RWPE2 (cell line): ENCODE data around the gene VWA3B.

Experiments
- ATAC-seq: fragments of 200-7000 bp; cut with Tn5 transposase; 3 replicates; pipeline ENCODE4 v1.9.1; 2021; ENCODE audit warnings: low read depth
- DNase-seq: peaks from one replicate; pipeline ENCODE4 v3.0.0-alpha.2; 2020; ENCODE audit warnings: low spot score
- H3K27ac ChIP-seq: fragments of 450-650 bp; 2 replicates; pipeline ENCODE4 v1.5.1; 2017; ENCODE audit warnings: mild to moderate bottlenecking; ENCODE audit not compliant: poor library complexity, severe bottlenecking
- H3K27me3 ChIP-seq: fragments of 250-450 bp; sonication (Bioruptor Pico); 2 replicates; pipeline ENCODE4 v1.5.1; 2021; ENCODE audit warnings: mild to moderate bottlenecking, moderate library complexity; ENCODE audit not compliant: insufficient read depth, poor library complexity, severe bottlenecking
- H3K36me3 ChIP-seq: fragments of 250-450 bp; sonication (Bioruptor Pico); 2 replicates; pipeline ENCODE4 v1.5.1; 2020; ENCODE audit warnings: low read depth, mild to moderate bottlenecking, moderate library complexity
- H3K4me1 ChIP-seq: fragments of 250-450 bp; sonication (Bioruptor Pico); 2 replicates; pipeline ENCODE4 v1.5.1; 2021; ENCODE audit warnings: mild to moderate bottlenecking, moderate library complexity; ENCODE audit not compliant: insufficient read depth, poor library complexity, severe bottlenecking
- H3K4me3 ChIP-seq: fragments of 250-450 bp; sonication (Bioruptor Pico); 2 replicates; pipeline ENCODE4 v1.5.1; 2021; ENCODE audit warnings: mild to moderate bottlenecking, moderate library complexity; ENCODE audit not compliant: severe bottlenecking
- H3K9me3 ChIP-seq: fragments of 250-450 bp; sonication (Bioruptor Pico); 2 replicates; pipeline ENCODE4 v1.5.1; 2021; ENCODE audit warnings: mild to moderate bottlenecking, moderate library complexity; ENCODE audit not compliant: severe bottlenecking
- TF ChIP-seq, protein P1 (sequence below): fragments of 450-650 bp; IDR thresholded peaks from one replicate; pipeline ENCODE4 v1.5.1; 2017; ENCODE audit warnings: mild to moderate bottlenecking, moderate library complexity; ENCODE audit not compliant: poor library complexity, severe bottlenecking

The VWA3B gene

DNA sequence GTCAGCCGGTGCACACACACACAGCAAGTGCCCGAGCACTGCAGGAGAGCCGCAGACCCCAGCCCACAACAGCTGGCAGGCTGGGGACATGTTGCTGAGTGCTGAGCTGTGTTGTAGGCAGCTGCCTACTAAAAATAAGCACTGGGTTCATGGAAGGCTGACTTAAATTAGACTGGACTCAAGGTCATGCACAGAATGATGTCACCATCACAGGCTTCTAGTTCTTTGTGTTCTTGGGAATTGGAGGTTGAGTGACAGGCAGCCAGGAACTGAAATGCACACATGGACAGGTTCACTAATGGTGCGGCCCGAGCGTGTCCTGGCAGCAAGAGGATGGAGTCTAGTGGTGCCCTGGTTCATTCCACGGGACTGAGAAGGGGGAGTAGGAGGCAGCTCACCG, 71.3 kb downstream of the VWA3B start:
- no peaks in the 10 kb centered on the region for H3K9me3 ChIP-seq
- H3K27me3 ChIP-seq = no peaks in the 10 kb centered on the region
- no peak for DNase-seq
- peaks cover 20% of the 10 kb centered on the region for H3K4me1 ChIP-seq
- no peak overlapping the region for H3K4me3 ChIP-seq
- no peaks in the 10 kb centered on the region for H3K36me3 ChIP-seq
- H3K27ac ChIP-seq = no peak overlapping the region
- ATAC-seq = no peak
- TF ChIP-seq, protein P1, sequence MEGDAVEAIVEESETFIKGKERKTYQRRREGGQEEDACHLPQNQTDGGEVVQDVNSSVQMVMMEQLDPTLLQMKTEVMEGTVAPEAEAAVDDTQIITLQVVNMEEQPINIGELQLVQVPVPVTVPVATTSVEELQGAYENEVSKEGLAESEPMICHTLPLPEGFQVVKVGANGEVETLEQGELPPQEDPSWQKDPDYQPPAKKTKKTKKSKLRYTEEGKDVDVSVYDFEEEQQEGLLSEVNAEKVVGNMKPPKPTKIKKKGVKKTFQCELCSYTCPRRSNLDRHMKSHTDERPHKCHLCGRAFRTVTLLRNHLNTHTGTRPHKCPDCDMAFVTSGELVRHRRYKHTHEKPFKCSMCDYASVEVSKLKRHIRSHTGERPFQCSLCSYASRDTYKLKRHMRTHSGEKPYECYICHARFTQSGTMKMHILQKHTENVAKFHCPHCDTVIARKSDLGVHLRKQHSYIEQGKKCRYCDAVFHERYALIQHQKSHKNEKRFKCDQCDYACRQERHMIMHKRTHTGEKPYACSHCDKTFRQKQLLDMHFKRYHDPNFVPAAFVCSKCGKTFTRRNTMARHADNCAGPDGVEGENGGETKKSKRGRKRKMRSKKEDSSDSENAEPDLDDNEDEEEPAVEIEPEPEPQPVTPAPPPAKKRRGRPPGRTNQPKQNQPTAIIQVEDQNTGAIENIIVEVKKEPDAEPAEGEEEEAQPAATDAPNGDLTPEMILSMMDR = no peak

DNA sequence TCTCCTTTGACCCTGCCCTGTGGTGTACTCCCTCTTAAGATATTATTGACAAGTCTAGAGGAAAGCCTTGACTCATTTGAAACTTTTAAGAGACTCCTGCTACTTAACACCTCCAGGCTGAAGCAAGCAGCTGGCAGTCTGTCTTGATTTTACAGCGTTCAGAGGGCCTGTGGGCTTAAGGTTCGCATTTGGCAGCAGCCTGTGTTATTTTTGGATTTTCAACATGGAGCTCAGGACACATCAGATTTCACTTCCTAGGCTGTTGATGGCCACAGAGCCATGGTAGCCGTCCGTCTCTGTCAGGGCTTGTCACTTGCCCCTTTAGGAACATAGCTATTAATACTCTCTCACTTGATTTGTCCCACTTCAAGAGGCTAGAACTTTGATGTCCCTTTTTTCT, 73.6 kb downstream of the VWA3B start:
- no peaks in the 10 kb centered on the region for H3K36me3 ChIP-seq
- ATAC-seq = no peak
- H3K27me3 ChIP-seq = no peaks in the 10 kb centered on the region
- peaks cover 19% of the 10 kb centered on the region for H3K4me1 ChIP-seq
- TF ChIP-seq, protein P1 = no peak
- H3K9me3 ChIP-seq = no peaks in the 10 kb centered on the region
- DNase-seq = no peak
- H3K4me3 ChIP-seq = no peak overlapping the region
- H3K27ac ChIP-seq = no peak overlapping the region

DNA sequence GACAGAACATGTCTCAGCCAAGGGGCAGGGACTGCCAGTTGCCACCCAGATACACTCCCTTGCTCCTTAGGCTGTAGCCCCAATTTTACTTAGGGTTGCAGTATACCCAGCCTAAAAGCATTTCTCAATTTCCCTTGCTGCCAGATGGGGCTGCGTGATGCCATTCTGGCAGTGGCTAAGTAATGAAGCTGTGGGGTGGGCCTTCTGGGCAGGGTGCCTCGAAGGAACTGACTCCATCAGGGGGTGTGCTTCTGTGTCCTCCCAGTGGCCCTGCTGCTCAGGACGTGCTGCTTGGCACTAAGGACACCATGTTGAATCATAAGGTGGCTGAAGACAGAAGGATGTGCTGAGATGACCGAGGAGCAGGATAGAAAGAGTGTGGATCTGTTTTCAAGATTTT, 74.2 kb downstream of the VWA3B start:
- Histone ChIP-seq H3K27ac (no peak overlapping the region), H3K36me3 (no peaks in the 10 kb centered on the region), H3K4me1 (peaks cover 13% of the 10 kb centered on the region), H3K9me3 (no peaks in the 10 kb centered on the region), H3K27me3 (no peaks in the 10 kb centered on the region), H3K4me3 (no peak overlapping the region)
- ATAC-seq = no peak
- TF ChIP-seq, protein P1 = no peak
- DNase-seq = no peak

DNA sequence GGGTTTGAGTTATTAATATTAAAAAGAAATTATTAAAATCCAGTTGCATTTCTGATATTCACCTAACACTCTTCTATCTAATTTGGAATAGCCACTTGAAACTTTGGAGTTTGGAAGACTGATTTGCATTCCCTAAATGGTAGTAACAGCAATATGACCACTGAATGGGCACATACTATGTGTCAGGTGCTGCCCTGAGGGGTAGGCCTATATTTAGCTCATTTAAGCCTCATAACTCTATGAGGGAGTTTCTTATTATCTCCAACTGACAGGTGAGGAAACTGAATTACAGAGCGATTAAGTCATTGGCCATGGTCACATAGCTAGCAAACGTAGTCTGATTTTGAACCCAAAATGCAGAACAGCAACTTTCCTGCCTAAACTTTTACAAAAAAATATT, 77.3 kb downstream of the VWA3B start:
- Histone ChIP-seq H3K27me3 (no peaks in the 10 kb centered on the region), H3K9me3 (no peaks in the 10 kb centered on the region), H3K36me3 (no peaks in the 10 kb centered on the region), H3K4me1 (peaks cover 12% of the 10 kb centered on the region), H3K27ac (no peak overlapping the region), H3K4me3 (no peak overlapping the region)
- ATAC-seq (0 out of 3 replicates have a peak, but pooled peaks have one; percentile 22), DNase-seq (no peak)
- TF ChIP-seq, protein P1 = no peak

DNA sequence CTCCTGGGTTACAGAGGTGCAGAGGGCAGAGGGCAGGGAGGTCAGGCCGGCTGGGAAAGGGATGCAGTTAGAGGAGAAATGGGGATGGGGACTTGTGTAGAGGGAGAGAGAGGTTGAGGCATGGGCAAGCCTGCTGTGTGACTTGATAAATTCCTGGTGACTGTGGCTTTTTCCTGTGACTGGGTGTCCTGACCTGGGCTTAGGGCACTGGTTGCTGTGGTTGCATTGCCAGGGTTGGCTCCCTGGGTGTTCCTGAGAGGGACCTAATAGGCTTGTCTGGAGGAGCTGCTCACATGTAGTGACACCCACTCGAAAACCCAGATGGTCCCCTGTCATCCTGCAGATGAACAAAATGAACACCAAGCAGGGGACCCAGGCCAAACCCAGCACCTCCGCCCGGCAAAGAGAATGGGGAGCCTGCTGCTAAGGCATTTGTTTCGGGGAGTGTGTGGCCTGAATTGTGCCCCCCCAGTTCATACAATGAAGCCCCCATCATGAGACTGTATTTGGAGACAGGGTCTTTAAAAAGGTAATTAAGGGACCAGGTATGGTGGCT, 78.6 kb downstream of the VWA3B start:
- Histone ChIP-seq H3K4me3 (no peak overlapping the region), H3K27ac (no peak overlapping the region), H3K4me1 (peaks cover 12% of the 10 kb centered on the region), H3K27me3 (no peaks in the 10 kb centered on the region), H3K9me3 (no peaks in the 10 kb centered on the region), H3K36me3 (no peaks in the 10 kb centered on the region)
- TF ChIP-seq, protein P1 = no peak
- DNase-seq (no peak), ATAC-seq (no peak)
